ENCODE measurements around the gene STMN1.

The STMN1 gene

DNA sequence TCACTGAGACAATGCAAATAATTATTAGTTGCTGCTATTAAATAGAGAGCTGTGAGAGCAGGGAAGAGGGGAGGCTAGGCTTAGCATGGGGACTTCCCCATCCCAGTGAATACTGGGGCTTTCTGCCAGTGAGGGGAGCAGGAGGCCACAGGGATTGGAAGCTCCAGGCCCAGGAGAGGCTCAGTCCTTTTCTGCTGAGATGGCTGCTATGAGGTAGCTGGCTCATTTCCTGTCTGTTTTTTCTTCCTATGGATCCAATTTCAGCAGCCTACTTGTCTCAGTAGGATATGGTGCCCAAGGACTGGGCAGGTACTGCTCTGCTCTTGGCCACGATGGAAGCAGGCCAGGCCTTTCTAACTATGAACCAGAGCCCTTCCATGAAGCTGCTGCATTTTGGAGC is 10.0 kb downstream of the STMN1 start:
- DNase-seq (ENCODE audit: low read depth in 2 of 2, low spot score in 1 of 2): no peak

DNA sequence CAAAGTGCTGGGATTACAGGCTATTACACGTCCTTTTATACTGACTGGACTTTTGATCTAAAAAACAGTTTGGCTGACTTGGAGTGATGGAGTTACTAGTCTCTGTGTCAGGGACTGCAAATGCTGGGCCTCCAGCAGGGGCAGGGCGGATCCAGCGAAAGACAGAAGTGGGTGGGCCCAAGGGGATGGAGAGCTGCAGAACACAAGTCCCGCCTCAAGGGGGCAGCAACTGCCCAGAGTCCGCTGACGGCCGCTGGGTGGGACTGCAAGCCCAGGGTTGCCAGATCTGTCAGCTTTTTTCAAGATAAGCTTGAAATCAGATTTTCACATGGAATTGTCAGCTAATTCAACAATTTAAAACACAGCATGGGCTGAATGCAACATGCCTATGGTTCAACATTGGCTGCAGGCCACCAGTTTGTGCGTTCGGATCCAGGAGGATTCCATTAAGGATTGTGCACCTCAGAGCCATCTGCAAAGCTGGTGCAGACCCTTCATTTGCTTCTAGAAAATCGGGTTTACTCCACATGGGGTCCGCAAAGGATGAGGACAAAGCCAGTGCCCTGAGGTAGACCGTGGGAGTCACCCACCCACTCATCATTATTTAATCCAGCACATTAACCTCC is 10.7 kb downstream of the STMN1 start:
- peak; percentile 73 to 76 for DNase-seq (ENCODE audit: low read depth in 2 of 2, low spot score in 1 of 2)

GRCh38 chr1:25893116-25893515 is 13.1 kb downstream of the STMN1 start:
- no peak for DNase-seq (ENCODE audit: low read depth in 2 of 2, low spot score in 1 of 2)

DNA sequence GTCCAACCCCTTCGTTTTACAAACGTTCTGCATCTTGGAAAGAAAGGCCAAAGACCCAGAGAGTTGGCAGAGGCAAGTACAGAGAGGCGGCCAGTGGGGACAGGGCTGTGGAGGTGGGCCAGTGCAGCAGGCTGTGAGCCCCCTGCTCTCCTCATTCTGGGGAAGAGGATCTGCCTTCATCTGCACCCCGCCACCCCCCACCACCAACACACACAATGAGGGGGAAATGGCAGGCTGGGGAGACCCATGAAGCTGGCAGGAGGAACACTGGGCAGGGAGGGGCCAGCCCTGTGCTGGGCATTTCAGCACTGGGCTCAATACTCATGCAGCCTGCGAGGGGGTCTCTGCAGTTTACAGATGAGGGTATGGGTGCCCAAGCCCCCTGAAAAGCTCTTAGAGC is 14.6 kb downstream of the STMN1 start:
- DNase-seq (ENCODE audit: low read depth in 2 of 2, low spot score in 1 of 2): no peak

DNA sequence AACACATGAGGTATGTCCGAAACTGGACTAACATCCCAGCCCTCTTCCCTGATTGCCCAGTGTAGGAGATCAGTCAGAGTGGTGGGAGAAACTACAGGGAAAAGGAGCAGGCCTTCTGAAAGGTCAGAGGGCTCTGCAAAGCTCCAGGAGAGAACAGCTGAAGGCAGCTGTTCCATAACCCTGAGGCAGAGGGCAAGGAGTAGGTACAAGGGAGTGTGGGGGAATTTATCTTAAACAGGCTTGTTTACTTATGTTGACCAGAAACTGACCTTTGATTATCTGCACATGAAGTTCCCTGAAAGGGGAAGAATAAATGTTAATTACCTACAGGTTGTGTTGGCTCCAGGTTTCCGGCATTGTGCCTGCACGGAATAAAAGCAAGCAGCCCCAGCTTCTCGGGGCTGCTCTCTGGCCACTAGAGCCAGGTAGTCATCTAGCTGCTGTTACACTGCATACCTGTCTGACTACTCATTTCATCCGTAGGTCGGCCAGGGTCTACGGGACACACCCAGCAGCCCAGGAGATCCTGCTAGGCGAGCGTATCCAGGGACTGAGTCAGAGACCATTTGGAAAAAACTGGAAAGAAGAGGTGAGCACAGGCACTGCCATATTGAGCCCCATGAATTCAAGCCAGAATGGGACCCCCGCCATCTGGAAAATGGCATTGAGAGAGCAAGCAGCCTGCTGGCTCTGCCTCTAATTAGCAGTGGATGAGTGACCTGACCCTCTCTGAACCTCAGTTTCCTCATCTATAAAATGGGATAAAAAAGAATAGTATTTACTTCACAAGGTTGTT is 15.8 kb downstream of the STMN1 start:
- no peak for DNase-seq (ENCODE audit: low read depth in 2 of 2, low spot score in 1 of 2)

- DNase-seq (ENCODE audit: low read depth in 2 of 2, low spot score in 1 of 2): no peak
These were observed 16.7 kb downstream of the STMN1 start for GRCh38 chr1:25889470-25889869.

- no peak for DNase-seq (ENCODE audit: low read depth in 2 of 2, low spot score in 1 of 2)
These were observed 17.7 kb downstream of the STMN1 start for GRCh38 chr1:25888426-25888987.

GRCh38 chr1:25885602-25886001 is 20.6 kb downstream of the STMN1 start:
- no peak for DNase-seq (ENCODE audit: low read depth in 2 of 2, low spot score in 1 of 2)

- DNase-seq (ENCODE audit: low read depth in 2 of 2, low spot score in 1 of 2): no peak
These were observed 25.0 kb downstream of the STMN1 start for GRCh38 chr1:25881266-25881665.

DNA sequence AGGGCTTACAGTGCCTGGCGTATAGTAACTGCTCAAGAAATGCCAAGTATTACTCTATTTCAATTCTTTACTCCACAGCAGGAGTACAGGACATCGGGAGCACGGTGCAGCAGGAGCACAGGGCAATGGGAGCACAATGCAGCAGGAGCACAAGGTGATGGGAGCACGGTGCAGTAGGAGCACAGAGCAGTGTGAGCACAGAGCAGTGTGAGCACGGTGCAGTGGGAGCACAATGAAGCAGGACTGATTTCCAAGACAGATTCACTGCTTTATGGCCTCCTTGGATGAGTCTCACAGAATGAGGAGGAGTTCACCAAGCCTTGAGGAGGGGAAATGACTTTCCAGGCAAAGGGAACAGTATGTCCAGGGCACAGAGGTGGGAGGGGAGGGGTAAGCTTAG is 25.7 kb downstream of the STMN1 start:
- DNase-seq (ENCODE audit: low read depth in 2 of 2, low spot score in 1 of 2): no peak

- no peak for DNase-seq (ENCODE audit: low read depth in 2 of 2, low spot score in 1 of 2)
These were observed 26.5 kb downstream of the STMN1 start for GRCh38 chr1:25879675-25880074.

DNA sequence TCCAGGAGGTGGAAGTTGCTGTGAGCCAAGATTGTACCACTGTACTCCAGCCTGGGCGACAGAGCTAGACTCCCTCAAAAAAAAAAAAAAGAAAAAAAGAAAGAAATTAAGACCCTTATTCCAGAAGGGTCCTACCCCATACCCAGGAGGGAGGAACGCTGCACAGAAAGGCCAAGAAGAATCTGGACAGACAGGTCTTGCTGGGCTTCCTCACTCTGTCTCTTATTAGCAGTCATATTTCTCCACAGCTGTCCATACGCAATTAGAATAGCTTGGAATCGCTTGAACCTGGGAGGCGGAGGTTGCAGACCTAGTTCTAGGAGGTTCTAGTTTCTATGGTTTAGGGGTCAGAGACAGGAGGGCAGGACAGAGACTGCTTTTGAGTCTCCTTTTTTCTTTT is 27.5 kb downstream of the STMN1 start:
- no peak for DNase-seq (ENCODE audit: low read depth in 2 of 2, low spot score in 1 of 2)

DNA sequence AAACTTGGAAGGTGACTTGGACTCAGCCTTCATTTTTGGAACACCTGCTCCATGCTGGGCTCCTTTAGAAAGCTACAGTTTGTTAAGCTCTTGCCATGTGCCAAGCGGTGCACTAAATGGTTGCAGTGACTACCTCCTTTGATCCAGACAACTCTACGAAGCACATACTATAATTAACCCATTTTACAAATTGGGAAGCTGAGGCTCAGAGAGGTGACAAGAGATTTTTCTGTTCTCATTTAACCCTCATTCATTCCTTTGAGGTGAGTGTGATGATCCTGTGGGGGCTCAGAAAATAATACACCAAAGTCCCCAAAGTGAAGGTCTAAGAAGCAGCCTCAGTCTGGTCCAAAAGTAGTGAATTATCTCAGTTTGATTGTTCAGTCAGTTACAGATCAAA is 29.1 kb downstream of the STMN1 start:
- no peak for DNase-seq (ENCODE audit: low read depth in 2 of 2, low spot score in 1 of 2)

DNA sequence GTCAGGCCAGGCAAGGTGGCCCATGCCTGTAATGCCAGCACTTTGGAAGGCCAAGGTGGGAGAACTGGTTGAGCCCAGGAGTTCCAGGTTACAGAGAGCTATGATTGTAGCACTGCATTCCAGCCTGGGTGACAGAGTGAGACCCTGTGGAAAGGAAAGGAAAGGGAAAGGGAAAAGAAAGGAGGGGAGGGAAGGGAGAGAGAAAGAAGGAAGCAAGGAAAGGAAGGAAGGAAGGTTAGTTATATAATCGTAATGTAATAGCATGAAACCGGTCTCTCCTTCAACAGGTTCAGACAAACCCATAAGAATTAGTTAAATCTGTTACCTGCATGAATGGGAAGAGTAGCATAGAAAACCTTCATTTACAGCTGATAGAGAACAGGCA is 29.5 kb downstream of the STMN1 start:
- DNase-seq (ENCODE audit: low read depth in 2 of 2, low spot score in 1 of 2): no peak

GRCh38 chr1:25875856-25876692 is 30.1 kb downstream of the STMN1 start:
- no peak for DNase-seq (ENCODE audit: low read depth in 2 of 2, low spot score in 1 of 2)

DNA sequence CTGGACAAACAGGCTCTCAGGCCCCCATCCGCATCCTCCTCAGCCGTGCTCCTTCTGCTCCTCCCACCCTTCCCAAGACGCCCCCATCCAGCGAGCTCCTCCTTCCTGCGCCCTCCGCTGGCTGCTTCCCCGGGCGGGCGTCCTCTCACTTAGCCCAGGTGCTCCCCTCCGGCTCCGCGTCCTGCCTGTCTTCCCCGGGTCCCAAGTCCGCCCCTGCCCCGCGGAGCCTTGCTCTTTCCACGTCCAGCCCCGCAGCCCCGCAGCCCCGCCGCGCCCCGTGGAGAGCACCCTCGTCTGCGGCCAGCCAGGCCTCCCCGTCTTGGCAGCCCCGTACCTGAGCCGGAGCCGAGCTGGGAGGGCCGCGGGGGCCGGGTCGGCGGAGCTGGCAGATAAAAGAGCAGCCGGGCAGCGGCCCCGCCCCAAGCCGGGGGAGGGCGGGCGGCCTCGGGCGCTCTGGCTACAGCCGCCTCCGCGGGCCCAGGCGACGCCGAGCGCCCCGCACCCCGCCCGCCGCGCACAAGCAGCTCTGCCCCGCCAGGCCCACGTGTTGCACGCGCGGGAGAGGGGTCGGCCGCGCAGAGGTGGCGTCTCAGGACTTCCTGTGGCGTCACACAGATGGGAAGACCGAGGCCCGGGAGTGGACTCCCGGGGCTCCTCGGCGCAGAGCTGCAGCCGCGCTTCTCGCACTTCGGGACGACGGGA is 30.9 kb downstream of the STMN1 start, which contains the start of gene PAQR7:
TSS of gene PAQR7 (minus strand) at position 555 of the 702 bp plus-strand sequence. CDS start 11,869 bp downstream, outside the sequence.
- peak; percentile 22 to 43 for DNase-seq (ENCODE audit: low read depth in 2 of 2, low spot score in 1 of 2)

DNA sequence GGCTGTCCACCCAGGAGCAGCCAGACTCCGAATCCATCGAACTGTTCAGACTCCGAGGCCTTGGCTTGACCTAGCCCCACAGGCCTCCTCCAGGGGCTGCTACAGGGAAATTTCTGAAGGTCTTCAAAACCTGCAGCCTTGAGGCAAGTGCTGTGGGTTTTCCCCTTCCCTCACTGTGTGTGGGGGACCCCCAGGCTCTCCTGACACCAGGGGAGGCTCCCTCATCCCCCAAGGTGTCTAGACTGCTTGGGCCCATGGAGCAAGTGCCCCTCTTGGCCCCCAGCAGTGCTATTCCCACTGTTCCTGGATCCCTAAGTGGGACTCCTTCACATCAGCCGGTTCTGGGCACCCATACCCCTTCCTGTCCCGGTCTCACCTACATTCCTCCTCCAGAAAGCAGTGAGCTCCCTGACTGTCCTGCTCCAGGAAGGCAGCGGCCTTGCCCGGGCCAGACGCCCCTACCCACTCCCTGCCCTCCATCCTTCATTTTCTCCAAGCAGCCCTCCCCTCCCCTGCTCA is 31.5 kb downstream of the STMN1 start:
- no peak for DNase-seq (ENCODE audit: low read depth in 2 of 2, low spot score in 1 of 2)

- no peak for DNase-seq (ENCODE audit: low read depth in 2 of 2, low spot score in 1 of 2)
These were observed 32.0 kb downstream of the STMN1 start for GRCh38 chr1:25874209-25874608.

GRCh38 chr1:25873120-25873519 is 33.1 kb downstream of the STMN1 start:
- DNase-seq (ENCODE audit: low read depth in 2 of 2, low spot score in 1 of 2): no peak

GRCh38 chr1:25872713-25873112 is 33.5 kb downstream of the STMN1 start:
- no peak for DNase-seq (ENCODE audit: low read depth in 2 of 2, low spot score in 1 of 2)

All from stimulated activated CD8-positive, alpha-beta memory T cell treated with anti-CD3 and anti-CD28 coated beads, Interleukin-4, amount 100 ng/mL, for 4 hours (primary cell).